ENCODE results near the gene NENF.

The NENF gene

DNA sequence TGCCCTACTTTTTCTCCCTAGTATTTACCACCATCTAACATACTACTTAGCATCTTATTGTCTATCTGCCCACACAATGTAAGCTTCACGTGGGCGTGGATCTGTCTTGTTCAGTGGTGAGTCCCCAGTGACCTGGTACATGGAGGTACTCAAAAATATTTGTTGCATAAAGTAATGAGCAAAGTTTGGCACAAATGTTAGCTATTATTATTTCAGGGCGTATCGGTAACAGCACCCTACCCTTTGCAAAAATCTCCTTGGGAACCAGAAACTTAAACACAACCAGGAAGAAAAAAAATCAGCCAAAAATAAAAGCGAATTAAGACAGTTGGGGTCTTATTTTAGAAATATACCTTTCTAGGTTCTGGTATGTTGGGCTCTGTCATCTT lies 454 bp upstream of the NENF start:
- no peak for DNase-seq

DNA sequence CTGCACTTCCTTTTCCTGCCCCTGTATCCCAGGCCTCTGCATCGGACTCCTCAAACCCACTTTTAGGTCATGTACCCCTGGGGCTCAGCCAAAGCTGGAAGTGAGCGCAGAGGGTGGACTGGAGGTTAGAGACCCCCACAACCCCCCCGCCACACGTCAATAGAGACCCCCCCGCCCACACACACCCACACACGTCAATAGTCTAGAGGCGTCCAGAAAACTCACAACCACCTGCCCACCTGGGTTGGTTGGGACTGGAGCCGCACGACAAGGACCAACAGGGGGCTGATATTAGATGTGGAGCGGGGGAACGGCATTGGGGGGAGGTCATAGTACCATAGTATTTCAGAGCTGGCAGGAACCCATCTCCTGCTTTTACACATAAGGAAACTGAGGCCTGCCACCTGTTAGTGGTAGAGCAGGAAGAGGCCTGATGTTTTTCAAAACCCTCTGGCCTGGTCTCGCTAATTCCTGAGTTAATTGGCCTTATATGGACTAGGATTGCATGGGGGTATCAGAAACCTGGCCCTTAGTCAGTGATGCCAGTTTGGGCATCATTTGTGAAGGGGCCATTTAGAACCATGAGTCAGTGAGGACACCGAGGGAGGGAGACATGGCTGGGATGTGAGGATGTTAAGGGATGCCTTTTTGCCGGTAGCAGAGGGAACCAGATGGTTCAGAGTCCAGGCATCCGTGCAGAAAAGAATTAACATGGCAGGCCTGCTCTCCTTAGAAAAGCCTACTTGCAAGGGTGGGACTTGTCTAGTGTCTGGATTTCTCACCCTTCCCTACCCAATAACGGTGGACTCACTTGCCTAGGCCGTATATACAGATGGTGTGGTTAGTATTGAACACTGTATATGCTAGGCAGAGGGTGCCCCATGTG lies 1.1 kb downstream of the NENF start:
- DNase-seq: no peak

DNA sequence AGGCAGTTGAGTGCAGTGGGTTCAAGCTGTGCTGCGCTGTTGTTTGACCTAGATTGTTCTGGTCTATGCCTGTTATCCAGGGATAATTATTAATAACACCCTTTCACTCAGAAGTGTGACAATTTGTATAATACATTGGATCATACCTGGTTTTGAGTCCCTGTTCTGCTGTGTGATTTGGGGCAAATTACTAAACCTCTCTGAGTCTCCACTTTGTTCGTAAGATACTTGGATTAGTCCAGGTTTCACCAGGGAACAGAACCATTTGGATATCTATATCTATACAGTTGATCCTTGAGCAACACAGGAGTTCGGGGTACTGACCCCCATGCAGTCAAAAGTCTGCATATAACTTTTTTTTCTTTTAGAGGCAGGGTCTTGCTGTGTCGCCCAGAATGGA lies 2.3 kb downstream of the NENF start:
- DNase-seq: no peak

DNA sequence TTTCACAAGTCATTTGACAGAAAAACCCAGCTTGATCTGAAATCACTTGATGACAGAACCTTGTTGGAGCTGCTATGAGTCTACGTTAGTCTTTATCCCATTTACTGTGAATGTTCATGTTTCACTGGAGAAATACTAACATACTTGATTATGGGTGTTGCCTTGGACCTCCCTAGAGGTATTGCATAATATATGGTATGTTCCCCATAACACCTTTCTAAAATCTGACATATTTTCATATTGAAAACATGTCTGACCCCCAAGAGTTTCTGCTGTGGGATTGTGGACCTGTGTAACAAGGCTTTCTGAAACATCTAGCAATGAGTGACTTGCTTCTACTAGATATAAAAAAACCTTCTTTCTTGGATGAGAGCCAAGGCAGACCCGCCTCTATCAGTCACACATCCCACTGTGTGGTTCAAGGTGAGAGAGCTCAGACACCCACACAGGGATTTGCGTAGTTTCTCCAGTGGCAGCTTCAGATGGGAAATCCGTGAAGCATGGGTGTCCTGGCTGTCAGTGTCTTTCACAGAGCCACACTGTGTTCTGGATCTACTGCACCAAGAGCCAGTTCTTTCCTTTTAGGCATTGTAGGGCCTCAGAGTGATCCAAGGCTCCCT lies 4.6 kb downstream of the NENF start:
- no peak for DNase-seq

DNA sequence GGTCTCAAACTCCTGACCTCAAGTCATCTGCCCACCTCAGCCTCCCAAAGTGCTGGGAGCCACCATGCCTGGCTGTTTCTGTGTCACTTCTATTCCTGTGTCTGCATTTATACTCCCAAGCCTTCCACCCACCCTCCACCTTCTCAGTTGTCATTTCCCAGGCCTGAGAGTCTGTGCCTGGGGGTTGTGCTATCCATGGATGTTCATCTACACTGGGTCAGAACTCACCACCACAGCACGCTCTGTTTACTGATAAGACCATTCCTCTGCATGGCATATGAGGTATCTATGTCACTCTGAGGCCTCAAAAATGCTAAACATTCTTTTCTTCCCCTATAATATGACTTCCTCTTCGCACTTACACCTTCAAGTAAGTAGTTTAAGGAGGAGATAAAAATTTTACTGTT lies 6.1 kb downstream of the NENF start:
- no peak for DNase-seq

DNA sequence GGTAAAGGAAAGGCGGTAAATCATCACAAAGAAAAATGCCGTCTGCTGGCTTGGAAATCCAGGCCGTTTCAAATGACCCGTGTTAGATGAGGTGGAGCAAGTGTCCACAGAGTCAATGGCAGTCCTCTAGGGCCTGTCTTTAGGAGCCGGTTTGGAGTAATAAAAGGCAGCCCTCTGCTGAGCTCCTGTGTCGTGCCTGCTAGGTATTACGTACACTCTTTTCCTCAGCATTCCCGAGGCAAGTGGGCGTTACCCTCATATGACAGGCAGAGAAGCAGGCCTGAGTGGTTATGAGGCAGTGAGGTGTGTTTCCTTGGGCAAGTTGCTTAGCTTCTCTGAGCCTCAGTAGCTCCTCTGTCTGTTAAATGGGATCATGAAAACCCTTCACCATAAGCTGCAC lies 7.7 kb downstream of the NENF start:
- DNase-seq: no peak

DNA sequence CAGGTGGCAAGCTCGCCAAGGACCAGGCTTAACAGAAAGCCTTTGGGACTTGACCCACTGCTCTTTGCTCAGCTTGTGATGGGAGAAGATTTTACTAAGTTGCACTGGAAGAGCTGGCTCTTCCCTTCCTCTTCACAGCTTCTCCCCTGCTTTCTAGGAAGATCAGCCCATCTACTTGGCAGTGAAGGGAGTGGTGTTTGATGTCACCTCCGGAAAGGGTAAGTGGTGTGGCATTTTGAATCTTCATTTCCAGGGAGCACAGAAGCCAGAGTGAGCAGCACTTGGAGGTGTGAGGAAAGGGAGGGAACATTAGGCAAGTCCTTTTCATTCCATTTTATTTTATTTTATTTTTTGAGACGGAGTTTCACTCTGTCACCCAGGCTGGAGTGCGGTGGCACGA lies 9.7 kb downstream of the NENF start:
- no peak for DNase-seq

DNA sequence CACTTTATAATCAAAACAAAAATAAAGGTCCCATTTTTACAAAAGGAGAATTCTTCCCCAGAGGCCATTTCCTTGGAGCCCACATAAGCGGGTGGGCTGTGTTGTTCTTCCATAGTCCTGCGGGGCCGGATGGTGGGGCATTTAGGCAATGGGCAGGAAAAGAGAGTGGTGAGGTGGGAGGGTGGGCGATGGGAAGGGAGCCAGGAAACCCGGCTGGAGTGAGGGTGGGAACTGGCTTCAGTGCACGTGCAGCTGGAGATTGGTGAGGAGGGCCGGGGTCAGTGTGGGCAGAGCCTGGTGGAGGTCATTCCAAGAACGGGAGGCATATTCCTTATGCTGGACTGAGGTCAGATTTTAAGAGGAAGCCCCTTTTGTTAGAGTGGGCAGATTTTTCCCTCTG lies 13.6 kb downstream of the NENF start:
- DNase-seq: no peak

DNA sequence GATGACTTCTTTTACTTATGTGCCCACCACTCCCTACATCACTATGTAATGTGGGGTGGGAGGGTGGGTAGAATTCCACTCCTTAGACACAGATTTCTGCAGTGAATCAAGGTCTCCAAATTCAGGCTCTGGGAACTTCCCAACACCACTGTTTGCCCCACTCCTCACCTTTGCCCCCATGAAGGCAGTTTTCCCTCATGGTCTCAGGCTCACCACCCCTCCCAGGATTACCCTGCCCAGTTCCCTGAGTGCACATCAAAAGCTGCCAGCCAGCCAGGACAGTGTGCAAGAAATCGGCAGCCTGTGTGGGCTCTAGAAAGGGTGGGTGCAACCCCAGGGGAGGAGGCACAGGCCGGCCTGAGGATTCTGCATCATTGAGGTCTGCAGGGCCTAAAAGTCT lies 14.8 kb downstream of the NENF start:
- DNase-seq: no peak

DNA sequence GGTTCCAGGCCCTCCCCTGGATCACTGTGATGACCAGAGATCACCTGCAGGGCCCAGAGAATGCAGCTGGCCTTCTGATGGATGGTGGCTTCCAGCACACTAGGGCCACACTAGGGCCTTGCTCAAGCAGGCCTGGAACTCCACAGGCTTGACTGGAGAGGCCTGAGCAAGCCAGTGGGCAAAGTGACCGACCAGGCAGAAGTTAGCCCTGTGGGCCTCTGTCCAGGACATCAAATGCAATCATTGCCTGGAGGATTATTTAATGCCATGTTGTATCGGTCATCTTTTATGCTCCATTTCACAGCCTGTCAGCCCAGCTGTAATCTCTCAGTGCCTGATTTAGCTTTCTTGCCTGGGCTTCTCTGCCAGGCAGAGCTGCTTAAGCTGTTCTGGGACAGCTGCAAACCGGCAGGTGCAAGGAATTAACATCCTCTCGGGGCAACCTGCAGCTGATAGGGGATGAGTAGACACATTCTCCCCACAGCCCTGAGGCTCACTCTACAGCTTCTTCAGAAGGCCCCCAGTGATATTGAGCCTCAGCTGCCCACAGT lies 17.7 kb downstream of the NENF start:
- no peak for DNase-seq

DNA sequence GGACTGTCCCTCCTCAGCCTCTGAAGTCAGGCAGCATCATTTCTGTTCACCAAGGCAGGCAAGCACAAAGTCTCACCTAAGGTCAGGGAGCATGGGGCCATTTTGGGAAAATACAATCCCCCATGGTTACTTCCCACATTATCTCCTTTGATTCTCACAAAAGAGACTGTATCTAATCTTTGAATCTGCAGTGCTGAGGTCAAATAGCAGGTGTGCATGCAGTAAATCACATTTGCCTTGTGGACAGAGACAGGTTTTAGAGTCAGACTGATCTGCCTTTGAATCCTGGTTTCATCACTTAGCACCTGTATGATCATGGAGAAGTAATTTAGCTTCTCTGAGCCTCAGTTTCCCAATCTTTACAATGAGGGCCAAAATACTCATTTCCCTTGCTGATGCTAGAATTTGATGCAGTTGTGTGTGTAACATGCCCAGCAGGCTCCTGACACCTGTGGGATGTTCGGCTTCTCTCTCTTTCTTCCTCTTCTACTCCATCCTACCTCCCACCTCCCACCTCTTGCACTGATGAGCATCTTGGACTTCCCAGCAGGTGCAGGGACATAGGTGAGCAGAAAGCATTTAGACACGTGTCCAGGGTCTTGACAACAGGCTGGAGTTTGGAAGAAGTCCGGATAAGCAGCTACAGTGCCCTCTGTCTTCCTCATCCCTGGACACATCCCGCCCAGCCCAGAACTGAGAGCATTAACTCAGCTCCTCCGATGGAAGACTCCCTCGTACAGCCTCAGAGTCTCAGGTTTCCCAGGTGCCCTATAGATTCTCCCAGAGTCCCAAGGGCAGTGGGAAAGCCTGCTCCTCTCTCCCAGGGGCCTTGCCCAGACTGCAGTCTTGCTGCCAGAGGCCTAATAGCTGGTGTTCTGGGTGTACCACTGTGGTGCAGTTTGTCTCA lies 18.9 kb downstream of the NENF start:
- DNase-seq: no peak

DNA sequence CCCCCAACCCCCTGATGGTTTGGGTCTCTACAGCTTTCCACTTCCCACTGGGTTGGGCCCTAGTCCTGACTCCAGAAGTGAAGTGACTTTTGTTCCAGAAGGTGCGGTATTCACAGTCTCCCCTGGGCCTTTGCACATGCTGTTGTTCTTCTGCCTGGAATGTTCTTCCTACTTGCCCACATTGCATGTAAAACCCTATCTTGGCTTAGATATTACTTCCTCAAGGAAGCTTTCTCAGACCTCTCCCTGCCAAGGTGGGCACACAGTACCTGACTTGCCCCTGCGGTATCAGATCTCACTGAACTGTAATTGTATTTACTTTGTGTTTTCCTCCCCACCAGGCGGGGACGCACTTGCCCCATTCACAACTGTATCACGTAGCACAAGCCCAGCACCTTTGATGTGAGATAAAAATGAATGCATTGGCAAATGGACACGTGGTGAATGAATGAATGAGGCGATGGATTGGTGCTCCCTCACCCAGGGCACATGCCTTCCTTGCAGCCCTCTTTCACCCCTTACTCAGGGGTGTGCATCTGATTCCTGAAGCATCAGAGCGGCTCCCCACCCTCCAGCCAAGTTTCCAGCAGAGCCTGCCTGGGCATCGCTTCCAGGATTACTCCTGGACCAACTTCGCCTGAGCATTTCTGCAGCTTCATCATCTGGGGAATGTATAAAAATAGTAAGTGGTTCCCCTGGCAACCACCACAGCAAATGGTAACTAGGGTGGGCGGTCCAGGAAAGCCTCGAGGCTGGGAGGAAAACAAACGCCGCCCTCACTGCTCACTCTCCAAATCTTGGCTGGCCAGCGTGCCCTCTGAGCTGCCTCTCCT lies 19.8 kb downstream of the NENF start:
- DNase-seq: no peak

DNA sequence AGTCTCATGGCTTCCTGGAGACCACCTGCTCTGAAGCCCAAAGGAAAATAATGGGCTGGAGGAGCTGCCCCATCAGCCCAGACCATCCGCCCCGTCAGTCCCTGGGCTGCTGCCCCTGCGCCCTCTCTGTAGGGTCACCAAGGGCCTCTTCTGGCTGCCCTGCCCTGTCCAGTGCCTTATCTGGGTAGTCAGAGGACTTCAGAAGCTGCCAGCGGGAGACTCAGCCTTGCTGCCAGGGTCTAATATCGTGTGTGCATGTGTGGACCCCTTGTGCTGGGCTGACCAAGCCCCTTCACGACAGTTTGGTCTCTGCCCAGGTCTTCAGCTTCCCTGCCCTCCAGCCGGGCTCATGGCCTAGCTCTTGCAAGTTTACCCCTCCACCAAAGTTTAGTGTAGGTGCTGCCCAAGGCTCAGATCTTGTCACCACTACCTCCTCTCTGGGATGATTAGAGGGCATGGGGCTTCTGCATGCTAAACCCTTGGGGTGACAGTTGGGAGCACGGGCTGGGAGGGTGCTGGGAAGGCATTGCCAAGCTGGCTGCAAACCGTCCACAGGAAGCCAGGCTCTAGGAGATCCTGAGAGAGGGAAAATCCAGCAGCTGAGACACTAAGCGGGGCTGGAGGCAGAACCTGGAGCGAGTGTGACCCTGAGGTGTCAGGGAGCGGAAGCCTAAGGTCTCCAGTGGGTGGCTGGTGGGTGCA lies 20.6 kb downstream of the NENF start:
- no peak for DNase-seq

DNA sequence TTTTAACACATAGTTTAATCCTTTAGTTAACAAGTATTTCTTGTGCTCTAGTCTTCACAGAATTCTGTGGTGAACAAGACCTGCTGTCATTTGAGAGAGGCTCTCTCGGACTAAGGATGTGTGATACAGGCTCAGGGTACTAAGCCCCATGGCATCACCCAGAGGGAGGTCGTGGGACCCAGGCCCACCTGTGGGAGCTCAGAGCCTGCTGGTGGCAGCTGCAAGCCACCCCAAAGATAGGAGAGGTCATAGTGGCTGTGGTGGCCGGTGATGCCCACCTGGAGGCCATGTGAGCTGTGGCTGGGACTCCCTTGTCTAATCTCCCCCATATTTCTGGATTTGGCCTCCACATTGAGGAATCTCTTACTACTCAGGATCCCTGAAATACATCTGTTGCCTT lies 22.0 kb downstream of the NENF start:
- DNase-seq: no peak

DNA sequence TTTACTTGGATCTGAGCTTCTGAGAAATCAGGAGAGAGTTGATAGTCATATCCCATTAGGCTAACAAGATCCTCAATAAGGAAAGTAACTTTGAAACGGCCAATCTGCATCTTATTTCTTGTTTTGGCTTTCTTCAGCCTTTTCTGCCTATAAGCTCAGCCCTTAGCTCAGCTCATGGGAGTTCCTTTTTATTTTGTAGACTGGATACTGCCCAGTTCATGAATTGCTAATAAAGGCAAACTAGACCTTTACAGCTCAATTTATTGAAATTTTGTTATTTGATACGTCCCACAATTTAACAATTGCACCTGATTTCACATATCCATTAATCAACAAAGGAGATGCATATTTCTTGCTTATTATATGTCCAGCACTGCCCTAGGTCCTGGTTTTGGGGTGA lies 22.7 kb downstream of the NENF start:
- DNase-seq: no peak

DNA sequence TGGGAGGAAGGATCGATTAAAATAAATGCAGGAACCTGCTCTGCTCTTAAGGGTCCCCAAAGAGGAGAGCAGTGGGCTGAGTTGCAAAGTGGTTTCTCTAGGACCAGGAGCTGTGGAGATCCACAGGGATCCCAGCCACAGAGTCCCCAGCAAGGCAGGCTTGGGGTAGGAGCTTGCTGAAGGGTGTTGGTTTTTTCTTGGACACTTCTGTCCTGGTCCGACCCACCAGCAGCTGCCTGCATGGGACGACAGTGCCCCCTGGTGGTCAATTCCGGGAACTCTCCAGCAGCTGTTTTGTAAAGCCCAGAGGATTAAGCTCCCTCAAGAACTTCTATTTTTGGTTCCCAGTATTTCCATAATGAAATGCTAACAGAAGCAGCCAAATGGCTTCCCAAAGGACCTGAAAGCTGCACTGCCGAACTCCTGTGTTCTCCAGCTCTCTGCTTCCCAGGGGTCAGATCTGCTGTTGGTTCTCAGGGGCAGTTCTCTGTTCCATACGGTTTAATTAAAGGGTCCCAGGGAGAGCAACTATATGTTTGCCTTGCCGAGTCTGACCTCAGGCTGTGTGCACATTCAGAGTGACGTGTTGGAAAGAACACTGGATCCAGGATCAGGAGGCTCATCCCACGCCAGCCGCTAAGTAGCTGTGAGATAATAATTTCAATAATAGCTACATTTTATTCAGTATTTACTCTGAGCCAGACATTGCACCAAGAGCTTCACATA lies 23.2 kb downstream of the NENF start:
- peak; percentile 21 for DNase-seq

DNA sequence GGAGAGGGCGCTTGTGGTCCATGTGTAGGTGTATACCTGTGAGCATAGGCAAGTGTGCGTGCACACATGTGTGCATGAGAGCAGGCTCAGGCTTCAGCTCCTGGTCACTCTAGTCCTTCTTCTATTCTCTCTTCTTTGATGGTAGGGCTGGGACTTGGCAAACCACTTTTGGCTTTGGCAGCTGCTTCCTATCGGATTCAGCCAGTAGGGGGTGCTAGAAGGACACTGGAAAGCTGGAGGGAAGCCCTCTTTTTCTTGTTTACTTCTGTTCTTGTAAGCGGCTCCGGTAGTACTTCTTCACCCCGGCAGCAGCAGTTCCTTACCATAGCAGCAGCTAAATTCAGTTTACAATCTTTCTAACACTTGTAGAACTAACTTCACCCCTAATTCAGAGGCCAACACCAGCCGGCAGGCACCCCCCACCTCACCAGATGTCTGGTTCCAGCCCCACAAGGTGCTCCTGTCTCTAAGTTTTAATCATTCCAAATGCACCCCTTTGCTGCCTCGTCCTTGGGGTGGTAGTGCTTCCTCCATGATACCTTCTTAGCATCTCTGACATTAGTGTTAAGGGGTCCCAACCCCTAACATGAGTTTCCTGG lies 25.1 kb downstream of the NENF start:
- DNase-seq: peak; percentile 4

DNA sequence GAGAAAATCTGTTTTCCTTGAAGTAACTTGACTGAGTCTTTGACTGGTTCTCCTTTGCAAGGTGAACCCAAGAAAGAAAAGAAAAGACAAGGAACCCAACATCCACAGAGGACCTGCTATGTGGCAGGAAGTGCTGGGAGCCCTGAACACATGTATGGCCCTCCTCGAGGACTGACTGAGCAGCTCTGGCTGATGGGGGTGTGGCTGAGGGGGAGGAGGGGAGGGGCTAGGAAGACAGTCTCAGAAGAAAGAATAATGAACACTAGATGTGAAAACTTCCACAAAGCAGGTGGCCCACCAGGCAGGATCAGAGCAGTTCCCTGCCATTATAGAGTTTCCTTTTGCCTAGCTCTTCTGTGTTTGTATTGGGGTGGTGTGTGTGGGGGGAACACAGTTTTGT lies 26.1 kb downstream of the NENF start:
- no peak for DNase-seq

DNA sequence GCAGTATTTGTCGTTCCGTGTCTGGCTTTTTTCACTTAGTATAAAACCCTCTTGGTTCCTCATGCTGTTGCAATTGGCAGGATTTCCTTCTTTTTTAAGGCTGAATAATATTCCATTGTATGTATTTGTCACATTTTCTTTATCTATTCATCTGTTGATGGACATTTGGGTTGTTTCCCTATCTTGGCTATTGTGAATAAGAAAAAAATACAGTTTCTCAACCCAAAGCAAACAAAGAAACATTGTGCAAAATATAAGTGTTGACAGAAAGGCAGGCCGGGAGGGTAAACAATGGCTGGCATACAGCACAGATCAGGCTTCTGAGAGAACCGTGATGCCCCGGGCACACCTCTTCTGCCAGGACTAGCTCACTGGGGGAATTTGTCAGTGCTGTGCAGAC lies 26.9 kb downstream of the NENF start:
- DNase-seq: no peak

DNA sequence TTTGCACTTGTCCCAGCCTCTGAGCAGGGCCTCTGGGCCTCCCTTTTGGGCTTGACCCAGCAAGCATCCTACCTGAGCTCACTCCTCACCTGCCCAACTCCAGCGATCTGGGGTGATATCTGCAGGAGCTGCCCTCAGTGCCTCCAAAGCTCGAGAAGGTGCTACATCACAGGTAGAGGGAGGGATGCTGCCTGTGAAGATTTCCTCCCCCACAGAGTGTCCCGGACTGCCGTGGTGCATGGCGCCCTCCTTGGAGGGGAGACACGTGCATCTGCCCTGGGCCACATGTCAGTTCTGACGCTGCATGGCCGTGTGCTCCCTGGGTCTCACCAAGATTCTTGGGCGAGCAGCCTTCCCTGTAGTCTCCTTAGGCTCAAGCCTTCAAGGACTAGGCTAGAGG lies 27.7 kb downstream of the NENF start:
- DNase-seq: no peak
